ENCODE results near the gene ARID5B.

GRCh38 chr10:62136931-62137330 lies 235.4 kb downstream of the ARID5B start:
- TF ChIP-seq SUZ12 (IDR thresholded peaks at IDR 0.05; ENCODE audit: extremely low read depth, insufficient read depth, insufficient read length) (no peak), YY1 (IDR thresholded peaks at IDR 0.05; ENCODE audit: insufficient read depth, insufficient read length) (no peak)

Measured in NT2/D1 (cell line).